H9 (cell line): ENCODE results near the gene GARIN6. TPM values are rescaled to one million over a fixed set of nuclear protein-coding genes. Genes with fewer than 3 reads are reported as not detected.
A peak's percentile ranks its signal among the peaks of the same experiment; 100 is the strongest.

Experiments used
- DNase-seq: peaks from one replicate; pipeline ENCODE4 v3.0.0-alpha.2; 2017
- H2AFZ ChIP-seq: one replicate; pipeline ENCODE4 v1.6.1; 2013; ENCODE audit warnings: mild to moderate bottlenecking, low read length, control low read depth, moderate library complexity
- H2AK5ac ChIP-seq: 2 replicates; pipeline ENCODE4 v1.6.1; 2013; ENCODE audit warnings: low read length, control low read depth, mixed read lengths; ENCODE audit not compliant: insufficient read length
- H2BK120ac ChIP-seq: one replicate; pipeline ENCODE4 v1.6.1; 2013; ENCODE audit warnings: low read depth, mild to moderate bottlenecking, low read length, control low read depth, inconsistent platforms; ENCODE audit not compliant: poor library complexity, severe bottlenecking
- H2BK12ac ChIP-seq: 2 replicates; pipeline ENCODE4 v1.6.1; 2013; ENCODE audit warnings: low read length, control low read depth, mixed read lengths, low read depth; ENCODE audit not compliant: insufficient read length
- H2BK15ac ChIP-seq: 2 replicates; pipeline ENCODE4 v1.6.1; 2013; ENCODE audit warnings: low read depth, low read length, control low read depth
- H2BK20ac ChIP-seq: one replicate; pipeline ENCODE4 v1.6.1; 2013; ENCODE audit warnings: low read depth, mild to moderate bottlenecking, low read length, control low read depth, inconsistent platforms; ENCODE audit not compliant: poor library complexity, severe bottlenecking
- H2BK5ac ChIP-seq: 2 replicates; pipeline ENCODE4 v1.6.1; 2013; ENCODE audit warnings: low read length, control low read depth, mixed read lengths; ENCODE audit not compliant: insufficient read length
- H3K14ac ChIP-seq: 2 replicates; pipeline ENCODE4 v1.6.1; 2013; ENCODE audit warnings: low read length, control low read depth; ENCODE audit not compliant: insufficient read depth
- H3K18ac ChIP-seq: 2 replicates; pipeline ENCODE4 v1.6.1; 2013; ENCODE audit warnings: low read depth, mild to moderate bottlenecking, mixed read lengths, low read length, control low read depth; ENCODE audit not compliant: insufficient read length
- H3K23ac ChIP-seq: 2 replicates; pipeline ENCODE4 v1.6.1; 2013; ENCODE audit warnings: low read length, control low read depth, mixed read lengths, low read depth; ENCODE audit not compliant: insufficient read length
- H3K23me2 ChIP-seq: 2 replicates; pipeline ENCODE4 v1.6.1; 2013; ENCODE audit warnings: low read depth, mild to moderate bottlenecking, mixed read lengths, low read length, control low read depth; ENCODE audit not compliant: insufficient read length, poor library complexity, severe bottlenecking
- H3K27ac ChIP-seq: 2 replicates; pipeline ENCODE4 v1.5.1; 2013; ENCODE audit warnings: low read length, control low read depth, mixed read lengths, low read depth; ENCODE audit not compliant: insufficient read length
- H3K27me3 ChIP-seq: 2 replicates; pipeline ENCODE4 v1.6.1; 2013; ENCODE audit warnings: low read length, control low read depth, inconsistent platforms; ENCODE audit not compliant: insufficient read depth
- H3K4ac ChIP-seq: 2 replicates; pipeline ENCODE4 v1.6.1; 2013; ENCODE audit warnings: low read depth, mild to moderate bottlenecking, control low read depth, inconsistent platforms, low read length, moderate library complexity
- H3K4me1 ChIP-seq: 2 replicates; pipeline ENCODE4 v1.6.1; 2013; ENCODE audit warnings: low read length, control low read depth, inconsistent platforms; ENCODE audit not compliant: insufficient read depth
- H3K4me2 ChIP-seq: 2 replicates; pipeline ENCODE4 v1.6.1; 2013; ENCODE audit warnings: low read length, control low read depth, mixed read lengths; ENCODE audit not compliant: insufficient read length, insufficient read depth
- H3K56ac ChIP-seq: 2 replicates; pipeline ENCODE4 v1.6.1; 2013; ENCODE audit warnings: low read depth, mild to moderate bottlenecking, mixed read lengths, low read length, control low read depth; ENCODE audit not compliant: insufficient read length
- H3K79me1 ChIP-seq: 2 replicates; pipeline ENCODE4 v1.6.1; 2013; ENCODE audit warnings: low read depth, mild to moderate bottlenecking, moderate library complexity, low read length, control low read depth, inconsistent platforms; ENCODE audit not compliant: insufficient read depth, poor library complexity, severe bottlenecking
- H3K79me2 ChIP-seq: 2 replicates; pipeline ENCODE4 v1.6.1; 2013; ENCODE audit warnings: low read length, control low read depth, inconsistent platforms; ENCODE audit not compliant: insufficient read depth
- H3K9ac ChIP-seq: 2 replicates; pipeline ENCODE4 v1.6.1; 2013; ENCODE audit warnings: low read length, control low read depth, mixed read lengths; ENCODE audit not compliant: insufficient read length; ENCODE audit errors: extremely low read depth
- H3K9me3 ChIP-seq: one replicate; pipeline ENCODE4 v1.6.1; 2013; ENCODE audit warnings: low read depth, low read length, inconsistent platforms; ENCODE audit not compliant: control insufficient read depth
- H3T11ph ChIP-seq: one replicate; pipeline ENCODE4 v1.6.1; 2013; ENCODE audit warnings: mild to moderate bottlenecking, low read length, control low read depth, inconsistent platforms
- H4K20me1 ChIP-seq: one replicate; pipeline ENCODE4 v1.6.1; 2013; ENCODE audit not compliant: control insufficient read depth, insufficient read length, insufficient read depth
- H4K5ac ChIP-seq: 2 replicates; pipeline ENCODE4 v1.6.1; 2013; ENCODE audit warnings: low read depth, mild to moderate bottlenecking, mixed read lengths, low read length, control low read depth; ENCODE audit not compliant: insufficient read length
- H4K8ac ChIP-seq: replicated peaks from 2 replicates; pipeline ENCODE4 v1.6.1; 2013; ENCODE audit warnings: low read length, control low read depth, mixed read lengths, low read depth; ENCODE audit not compliant: insufficient read length
- H4K91ac ChIP-seq: 2 replicates; pipeline ENCODE4 v1.6.1; 2013; ENCODE audit warnings: low read depth, mild to moderate bottlenecking, moderate library complexity, mixed read lengths, low read length, control low read depth; ENCODE audit not compliant: insufficient read length
- H3K27ac Mint-ChIP-seq, 3 experiments: 2 replicates in 2 of 3; 3 replicates in 1 of 3; pipeline ENCODE4 v1.8.0; 2020 to 2021; ENCODE audit warnings: mixed read lengths in 3 of 3, mild to moderate bottlenecking in 1 of 3, moderate library complexity in 1 of 3
- H3K27me3 Mint-ChIP-seq: 2 replicates; pipeline ENCODE4 v1.8.0; 2021; ENCODE audit warnings: low read depth, mild to moderate bottlenecking, moderate library complexity, mixed read lengths
- H3K36me3 Mint-ChIP-seq, 3 experiments: 2 replicates in 2 of 3; 3 replicates in 1 of 3; pipeline ENCODE4 v1.8.0; 2020 to 2021; ENCODE audit warnings: low read depth in 3 of 3, mixed read lengths in 3 of 3; ENCODE audit not compliant: insufficient read depth in 1 of 3
- H3K4me1 Mint-ChIP-seq, 2 experiments: 2 replicates each; pipeline ENCODE4 v1.8.0; 2020; ENCODE audit warnings: mixed read lengths in 2 of 2
- H3K4me3 Mint-ChIP-seq, 2 experiments: 2 replicates in 1 of 2; 3 replicates in 1 of 2; pipeline ENCODE4 v1.8.0; 2020 to 2021; ENCODE audit warnings: mild to moderate bottlenecking in 2 of 2, mixed read lengths in 2 of 2, moderate library complexity in 1 of 2
- H3K9me3 Mint-ChIP-seq, 2 experiments: 2 replicates in 1 of 2; 3 replicates in 1 of 2; pipeline ENCODE4 v1.8.0; 2020; ENCODE audit warnings: mild to moderate bottlenecking in 2 of 2, mixed read lengths in 2 of 2, moderate library complexity in 1 of 2
- CTCF ChIP-seq: fragments of 200-600 bp; sonication (generic); conservative IDR thresholded peaks from 3 replicates; pipeline ENCODE4 v1.8.0; 2021; ENCODE audit warnings: antibody characterized with exemption, mild to moderate bottlenecking
- WGBS: extraction: QIAGEN DNeasy Blood & Tissue Kit; methylation state at CpG from one replicate; pipeline ENCODE4 v1.1.7; 2013; ENCODE audit warnings: missing lambda C conversion rate, low lambda C conversion rate, mixed read lengths; ENCODE audit not compliant: insufficient read length; ENCODE audit errors: extremely low coverage; 5-methylcytosine and 5-hydroxymethylcytosine counted together
- total RNA-seq: library from RNA; stranded (reverse); gene quantifications from 2 replicates; pipeline ENCODE4 v1.2.1, GENCODE V29; 2021

GARIN6 gene
- total RNA-seq, 1 experiment from 2014 or later: not detected

- no peak overlapping the region for H2BK5ac ChIP-seq
- Mint-ChIP-seq H3K4me3 (no peak overlapping the region), H3K9me3 (no peaks in the 10 kb centered on the region; a peak in 1 of 5 replicates), H3K4me1 (peaks cover 0 to 4% of the 10 kb centered on the region in 2 experiments; a peak in 1 of 4 replicates), H3K36me3 (no peaks in the 10 kb centered on the region), H3K27me3 (no peaks in the 10 kb centered on the region), H3K27ac (peak overlapping the region in 1 of 3 experiments; percentile 32; a peak in 1 of 7 replicates)
- no peak overlapping the region for H4K5ac ChIP-seq
- no peak overlapping the region for H3K4ac ChIP-seq
- no peaks in the 10 kb centered on the region for H4K20me1 ChIP-seq
- no peak overlapping the region for H2AK5ac ChIP-seq
- no peak overlapping the region for H3K18ac ChIP-seq
- no peaks in the 10 kb centered on the region for H3K79me1 ChIP-seq
- H3K23ac ChIP-seq: no peak overlapping the region
- no peaks in the 10 kb centered on the region for H3K4me1 ChIP-seq
- no peak overlapping the region for H2AFZ ChIP-seq
- H2BK20ac ChIP-seq: no peak overlapping the region
- no peak overlapping the region for H2BK15ac ChIP-seq
- no peak for DNase-seq
- no peaks in the 10 kb centered on the region for H3K23me2 ChIP-seq
- no peak overlapping the region for H4K91ac ChIP-seq
- no peaks in the 10 kb centered on the region for H3K27me3 ChIP-seq
- H2BK120ac ChIP-seq: no peak overlapping the region
- no peak overlapping the region for H2BK12ac ChIP-seq
- no peaks in the 10 kb centered on the region for H3K9me3 ChIP-seq
- H3K4me2 ChIP-seq: no peak overlapping the region
- H3K9ac ChIP-seq: no peak overlapping the region
- no peak overlapping the region for H3K27ac ChIP-seq
- H3T11ph ChIP-seq: no peak overlapping the region
- no CpG with 5 or more reads among the region's 2 CpGs for WGBS
- no peak for TF ChIP-seq CTCF
- no peak overlapping the region for H3K56ac ChIP-seq
- H3K79me2 ChIP-seq: no peaks in the 10 kb centered on the region
- H4K8ac ChIP-seq: no peak overlapping the region
- H3K14ac ChIP-seq: no peak overlapping the region
Measured at GRCh38 chr12:99644629-99645028, 2.9 kb upstream of the GARIN6 start.
